ENCODE measurements around the gene JPH4.

JPH4 gene

GRCh38 chr14:23531391-23531790 lies 47.2 kb downstream of the JPH4 start:
- no peak for DNase-seq (ENCODE audit: low read depth in 3 of 3, low spot score in 1 of 3)

DNA sequence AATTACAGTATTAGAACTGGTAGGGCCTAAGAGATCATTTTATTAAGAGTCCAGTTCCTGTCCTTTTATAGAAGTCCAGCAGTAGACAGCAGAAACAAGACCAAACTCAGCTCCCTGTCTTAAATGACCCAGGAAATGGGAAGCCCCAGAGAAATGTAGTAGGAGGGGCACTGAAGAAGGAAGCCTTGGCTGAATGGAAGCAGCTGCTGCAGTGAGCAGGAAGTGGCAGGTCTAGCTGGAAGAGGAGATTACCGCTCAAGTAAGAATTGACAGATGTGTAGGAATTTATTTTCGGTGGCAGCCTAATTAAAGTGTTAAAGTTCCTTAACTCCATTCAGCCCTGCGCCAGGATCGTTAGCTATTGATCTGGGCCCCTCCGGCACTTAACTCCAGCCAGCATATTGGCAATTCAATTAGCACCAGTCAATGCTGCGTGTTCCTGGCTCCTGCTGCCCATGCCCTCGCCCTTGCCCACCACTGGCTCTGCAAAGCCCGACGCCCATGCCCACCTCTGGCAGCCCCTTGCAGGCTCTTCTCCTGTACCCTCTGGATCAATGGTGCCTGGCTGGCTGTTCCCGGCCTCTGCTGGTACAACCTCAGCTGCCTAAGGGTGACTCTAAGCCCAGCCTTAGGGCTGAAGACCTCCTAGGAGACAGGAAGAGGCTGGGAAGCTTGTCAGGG lies 48.1 kb downstream of the JPH4 start:
- DNase-seq (ENCODE audit: low read depth in 3 of 3, low spot score in 1 of 3): no peak

DNA sequence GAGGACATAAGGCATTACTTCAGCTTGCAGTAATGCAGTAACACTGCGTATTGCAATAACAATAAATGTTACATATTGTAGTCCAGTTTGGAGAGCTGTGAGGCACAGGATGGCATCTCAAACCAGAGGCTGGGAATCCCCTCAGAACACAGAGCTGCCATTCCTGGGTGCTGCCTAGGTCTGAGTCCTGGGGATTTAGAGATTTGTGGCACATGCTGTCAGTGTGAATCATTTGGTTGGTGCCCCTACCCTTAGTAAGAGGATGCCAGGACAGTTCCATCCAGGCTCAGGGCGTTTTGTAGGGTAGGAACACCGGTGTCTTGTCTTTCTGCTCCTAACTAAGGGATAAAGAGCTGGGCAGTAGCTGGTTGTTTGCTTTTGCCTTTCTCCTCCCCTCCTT lies 49.6 kb downstream of the JPH4 start:
- no peak for DNase-seq (ENCODE audit: low read depth in 3 of 3, low spot score in 1 of 3)

DNA sequence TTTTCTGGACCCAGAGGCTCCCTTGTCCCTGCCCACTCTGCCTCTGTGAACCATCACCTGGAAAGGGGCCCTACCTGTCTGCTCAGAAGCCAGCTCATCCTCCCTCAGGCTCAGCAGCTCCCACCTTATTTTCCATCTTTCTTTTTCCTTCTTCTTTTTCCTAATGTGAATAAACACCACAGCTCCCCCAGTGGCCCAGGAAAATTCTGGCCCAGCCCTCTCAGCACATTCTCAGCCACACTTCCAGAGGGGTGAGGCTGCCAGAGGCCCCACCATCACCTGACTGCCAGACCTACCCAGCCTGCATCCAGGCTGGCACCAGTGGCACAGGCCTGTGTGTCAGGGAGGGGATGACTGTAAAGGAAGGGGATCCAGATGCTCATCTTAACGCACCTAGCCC lies 50.0 kb downstream of the JPH4 start:
- no peak for DNase-seq (ENCODE audit: low read depth in 3 of 3, low spot score in 1 of 3)

GRCh38 chr14:23525611-23526010 lies 53.0 kb downstream of the JPH4 start:
- no peak for DNase-seq (ENCODE audit: low read depth in 3 of 3, low spot score in 1 of 3)

GRCh38 chr14:23524954-23525353 lies 53.6 kb downstream of the JPH4 start:
- DNase-seq (ENCODE audit: low read depth in 3 of 3, low spot score in 1 of 3): no peak

DNA sequence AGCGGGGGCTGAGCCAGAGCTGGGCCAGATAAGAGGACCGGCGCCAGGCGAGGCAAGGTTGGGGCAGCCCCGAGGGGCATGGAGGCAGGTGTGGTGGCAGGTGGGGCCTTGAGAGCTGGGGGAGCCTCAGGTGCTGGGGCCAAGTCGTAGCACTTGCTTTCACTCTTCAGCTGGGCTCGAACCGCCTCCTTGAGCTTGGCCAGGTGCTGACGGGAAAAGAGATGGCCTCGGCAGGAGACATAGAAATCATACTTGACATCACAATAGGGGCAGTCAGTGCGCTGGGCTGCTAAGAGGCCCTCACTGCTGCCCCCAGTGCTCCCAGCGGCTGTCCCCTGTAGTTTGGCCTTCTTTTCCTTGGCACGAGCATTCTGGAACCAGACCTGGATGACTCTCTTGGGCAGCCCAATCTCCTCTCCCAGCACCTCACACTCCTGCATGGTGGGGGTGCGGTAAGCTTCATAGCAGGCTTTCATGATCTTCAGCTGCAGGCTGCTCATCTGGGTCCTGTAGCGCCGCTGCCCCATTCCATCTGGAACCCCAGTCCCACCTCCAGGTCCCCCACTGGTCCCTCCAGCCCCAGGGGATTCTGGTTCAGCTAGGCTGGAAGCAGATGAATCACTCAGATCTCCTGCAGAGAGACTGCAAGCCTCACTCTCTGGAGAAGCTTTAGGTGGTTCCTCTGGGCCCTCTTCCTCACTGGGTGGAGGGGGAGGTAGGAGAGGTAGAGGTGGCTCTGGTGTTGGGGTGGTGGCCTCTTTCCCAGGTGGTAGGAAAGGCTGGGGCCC lies 55.2 kb downstream of the JPH4 start:
- no peak for DNase-seq (ENCODE audit: low read depth in 3 of 3, low spot score in 1 of 3)

DNA sequence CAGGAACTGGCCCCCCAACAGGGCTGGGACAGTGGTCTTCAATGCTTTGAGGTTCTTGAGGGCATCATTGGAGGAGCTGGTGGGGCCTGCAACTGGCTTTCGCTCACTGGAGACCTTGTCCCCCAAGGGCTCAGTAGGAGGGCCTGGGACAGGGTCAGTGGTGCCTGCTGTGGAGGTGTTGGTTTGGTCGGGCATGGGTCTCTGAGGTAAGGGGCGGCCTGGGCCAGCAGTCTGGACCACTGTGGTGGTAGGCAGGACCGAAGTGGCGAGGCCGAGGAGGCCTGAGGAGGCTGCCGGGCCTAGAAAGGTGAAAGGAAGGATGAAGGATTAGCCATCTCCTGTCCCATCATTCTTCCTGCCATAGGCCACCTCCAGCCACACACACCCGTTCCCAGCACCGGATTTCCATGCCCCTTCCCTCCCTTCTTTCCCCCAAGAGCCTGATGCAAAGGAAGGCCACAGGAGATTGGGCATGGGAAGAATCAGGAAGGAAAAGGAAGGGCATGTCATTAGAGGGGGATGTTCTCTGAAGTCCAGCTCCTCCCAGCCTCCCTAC lies 55.9 kb downstream of the JPH4 start:
- no peak for DNase-seq (ENCODE audit: low read depth in 3 of 3, low spot score in 1 of 3)

- no peak for DNase-seq (ENCODE audit: low read depth in 3 of 3, low spot score in 1 of 3)
These were observed 56.6 kb downstream of the JPH4 start for GRCh38 chr14:23521785-23522640.

- DNase-seq (ENCODE audit: low read depth in 3 of 3, low spot score in 1 of 3): no peak
These were observed 57.6 kb downstream of the JPH4 start for GRCh38 chr14:23520899-23521533.

DNA sequence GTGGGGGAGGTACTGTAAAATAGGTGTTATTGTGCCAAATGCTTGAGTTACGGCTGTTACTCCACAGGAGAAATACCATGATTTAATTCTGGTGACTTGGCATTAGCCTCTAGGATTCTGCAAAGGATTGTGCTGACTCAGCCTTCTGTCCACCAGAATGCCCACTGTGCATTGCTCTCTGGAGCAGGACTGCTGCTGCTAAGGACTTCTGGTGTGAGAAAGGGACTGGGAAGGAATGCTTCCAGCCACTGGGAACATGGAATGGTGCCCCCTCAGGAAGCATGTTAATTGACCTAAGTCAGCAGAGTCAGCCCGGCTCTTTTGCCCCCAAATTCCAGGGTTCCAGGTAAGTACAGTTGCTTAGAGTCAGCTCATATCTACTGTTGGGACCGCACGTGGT lies 59.9 kb downstream of the JPH4 start:
- DNase-seq (ENCODE audit: low read depth in 3 of 3, low spot score in 1 of 3): no peak
